Naive thymus-derived CD8-positive, alpha-beta T cell (primary cell): ENCODE data around the gene INSIG2. TPM values are rescaled to one million over a fixed set of nuclear protein-coding genes. Genes with fewer than 3 reads are reported as not detected.
A peak's percentile ranks its signal among the peaks of the same experiment; 100 is the strongest.

Experiments
- ATAC-seq, 2 donors: fragments of 150-1000 bp; cut with Tn5 transposase in 1 of 2; sonication (Bioruptor Pico), chemical (Tn5 transposase) in 1 of 2; 1 replicate in 1 of 2; 2 replicates in 1 of 2; pipeline ENCODE4 v1.10.0; 2021; ENCODE audit warnings: mild to moderate bottlenecking in 2 of 2, moderate library complexity in 2 of 2
- POLR2A ChIA-PET: fragments of 350-600 bp; sonication (Branson Sonifier 250); formaldehyde crosslinking; loops from one replicate; lab custom pipeline; 2021; ENCODE audit warnings: antibody characterized with exemption; lab: Charles Lee
- DNase-seq, 10 donors: peaks; one replicate each; pipeline versions ENCODE4 v3.0.0 to v3.0.0-alpha.2; 2020 to 2022
- H3K27ac Mint-ChIP-seq, 10 donors: one replicate each; pipeline ENCODE4 v1.8.0; 2020 to 2022; ENCODE audit warnings: mild to moderate bottlenecking in 10 of 10, mixed read lengths in 10 of 10, moderate library complexity in 4 of 10, inconsistent platforms in 1 of 10
- H3K27me3 Mint-ChIP-seq, 5 donors: one replicate each; pipeline ENCODE4 v1.8.0; 2021 to 2022; ENCODE audit warnings: mixed read lengths in 5 of 5
- H3K36me3 Mint-ChIP-seq, 3 donors: one replicate each; pipeline ENCODE4 v1.8.0; 2020 to 2022; ENCODE audit warnings: mixed read lengths in 3 of 3, mild to moderate bottlenecking in 2 of 3, inconsistent platforms in 1 of 3
- H3K4me1 Mint-ChIP-seq, 4 donors: one replicate each; pipeline ENCODE4 v1.8.0; 2021 to 2022; ENCODE audit warnings: mixed read lengths in 4 of 4
- H3K4me3 Mint-ChIP-seq, 10 donors: one replicate each; pipeline ENCODE4 v1.8.0; 2020 to 2022; ENCODE audit warnings: mild to moderate bottlenecking in 10 of 10, mixed read lengths in 10 of 10, moderate library complexity in 6 of 10, inconsistent platforms in 1 of 10
- H3K9me3 Mint-ChIP-seq, 9 donors: one replicate each; pipeline ENCODE4 v1.8.0; 2020 to 2022; ENCODE audit warnings: mixed read lengths in 9 of 9, mild to moderate bottlenecking in 3 of 9, inconsistent platforms in 1 of 9, moderate library complexity in 1 of 9
- polyA plus RNA-seq, 3 donors: library from polyadenylated mRNA; unstranded; fragments of 300-500 nt; fragmentation: Illumina TruSeq; gene quantifications; one replicate each; pipeline ENCODE4 v1.2.3, GENCODE V29; 2021
- total RNA-seq, 8 experiments: library from RNA in 2 of 8; stranded (reverse) in 2 of 8; gene quantifications; one replicate each; pipeline ENCODE4 v1.2.3 and lab custom pipeline; 2021 to 2026

The INSIG2 gene
- total and polyA plus RNA-seq, 5 experiments from 2014 or later: 21.7 to 28.2 (median 24.0) TPM

DNA sequence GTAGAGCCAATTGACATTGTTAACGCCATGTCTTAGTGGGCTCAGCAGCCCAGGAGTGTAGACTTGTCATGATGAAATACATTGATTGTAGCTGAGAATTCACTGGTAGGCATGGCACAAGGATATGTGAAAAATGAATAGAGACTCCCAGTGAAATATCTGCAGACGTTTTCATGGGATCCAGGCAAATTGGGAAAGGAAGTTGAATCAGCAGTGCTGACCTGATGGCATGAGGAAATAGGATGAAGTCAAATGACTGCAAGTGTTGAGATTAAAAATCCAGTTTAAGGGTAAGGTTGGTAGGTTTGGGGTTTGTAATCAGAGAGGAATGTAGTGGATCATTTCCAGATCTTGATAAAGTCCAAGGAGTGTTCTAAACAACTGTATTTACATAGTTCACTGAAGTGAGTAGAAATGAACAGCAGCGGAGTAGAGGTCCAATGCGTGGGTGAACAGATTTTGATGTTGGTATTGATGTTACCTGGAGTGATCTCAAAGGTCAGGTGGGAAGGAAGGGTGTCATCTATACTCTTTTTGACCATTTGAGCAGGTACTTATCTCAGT, 24.6 kb downstream of the INSIG2 start:
- DNase-seq (no peak), ATAC-seq (no peak)
- Mint-ChIP-seq H3K9me3 (no peaks in the 10 kb centered on the region), H3K4me1 (peaks cover 0 to 8% (median 3%) of the 10 kb centered on the region in 4 donors), H3K4me3 (no peak overlapping the region), H3K27ac (peak overlapping the region in 1 of 10 donors; percentile 4), H3K36me3 (peaks cover 7 to 37% (median 24%) of the 10 kb centered on the region in 3 donors), H3K27me3 (no peaks in the 10 kb centered on the region)
- POLR2A ChIA-PET: no interaction called here

DNA sequence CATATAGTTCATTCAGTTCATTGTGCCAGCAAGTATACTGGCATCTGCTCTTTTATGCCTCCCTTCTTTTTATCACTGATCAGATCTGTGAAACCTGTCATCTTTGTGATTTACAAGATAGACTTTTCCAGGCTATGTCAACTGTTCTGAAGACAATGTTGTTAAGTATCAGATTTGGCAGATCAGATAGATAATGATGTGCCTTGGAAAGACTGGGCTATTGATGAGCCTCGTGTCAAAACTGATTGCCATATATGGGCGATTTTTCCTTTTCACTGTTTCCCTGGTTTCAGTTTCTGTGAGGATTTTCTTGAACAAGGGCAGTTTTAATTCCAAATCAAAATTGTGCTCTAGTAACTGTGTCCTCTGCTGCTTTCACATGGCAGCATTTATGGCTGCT, 26.6 kb downstream of the INSIG2 start:
- DNase-seq (no peak), ATAC-seq (no peak)
- POLR2A ChIA-PET: no interaction called here
- Mint-ChIP-seq H3K4me3 (no peak overlapping the region), H3K36me3 (peaks cover 7 to 23% (median 14%) of the 10 kb centered on the region in 3 donors), H3K27me3 (no peaks in the 10 kb centered on the region), H3K27ac (peak overlapping the region in 2 of 10 donors; percentile 0 to 5), H3K9me3 (no peaks in the 10 kb centered on the region), H3K4me1 (peaks cover 0 to 6% (median 3%) of the 10 kb centered on the region in 4 donors)

DNA sequence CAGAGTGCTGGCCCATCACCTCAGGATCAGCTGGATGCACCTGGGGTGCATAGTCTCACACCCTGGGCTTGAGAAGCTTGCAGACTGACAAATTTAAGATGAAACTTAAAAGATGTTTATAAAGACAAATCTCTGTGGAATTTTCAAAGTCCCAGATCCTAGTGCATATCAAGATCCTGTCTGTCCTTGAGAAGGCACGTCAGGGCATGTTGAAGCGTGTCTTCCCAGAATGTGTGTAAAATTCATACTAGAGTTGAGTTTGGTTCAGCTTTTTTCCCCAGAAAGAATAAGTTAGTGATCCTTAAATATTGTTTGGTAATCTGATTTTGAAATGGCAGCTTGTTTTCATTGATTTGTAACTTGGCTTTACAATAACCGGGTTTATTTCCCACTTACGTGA, 27.5 kb downstream of the INSIG2 start:
- H3K9me3 Mint-ChIP-seq: no peaks in the 10 kb centered on the region
- no peak for DNase-seq
- no peak for ATAC-seq
- H3K4me3 Mint-ChIP-seq: no peak overlapping the region
- no peaks in the 10 kb centered on the region for H3K27me3 Mint-ChIP-seq
- POLR2A ChIA-PET: no interaction called here
- peaks cover 0 to 6% (median 3%) of the 10 kb centered on the region in 4 donors for H3K4me1 Mint-ChIP-seq
- H3K27ac Mint-ChIP-seq: peak overlapping the region in 1 of 10 donors; percentile 50
- peaks cover 7 to 18% (median 9%) of the 10 kb centered on the region in 3 donors for H3K36me3 Mint-ChIP-seq

DNA sequence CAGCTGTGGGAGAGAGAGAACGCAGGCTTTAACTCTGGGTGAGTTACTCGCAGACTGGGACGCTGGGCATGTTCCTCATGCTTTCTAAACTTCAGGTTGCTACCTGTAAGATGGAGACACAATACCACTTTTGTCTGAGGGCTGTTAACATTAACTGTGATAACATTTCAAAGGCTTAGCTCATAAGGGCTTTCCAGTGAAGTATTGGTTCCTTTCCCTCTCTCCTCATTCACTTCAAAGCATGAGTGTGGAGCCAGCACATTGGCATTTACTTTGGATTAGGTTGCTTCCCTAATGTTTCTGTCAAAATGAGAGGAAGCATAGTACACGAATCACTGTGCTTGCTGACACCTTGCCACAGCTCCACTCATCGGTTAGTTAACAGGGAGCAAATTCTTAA, 30.2 kb downstream of the INSIG2 start:
- POLR2A ChIA-PET: no interaction called here
- ATAC-seq: no peak
- H3K27me3 Mint-ChIP-seq: no peaks in the 10 kb centered on the region
- no peaks in the 10 kb centered on the region for H3K9me3 Mint-ChIP-seq
- no peak for DNase-seq
- no peak overlapping the region for H3K4me3 Mint-ChIP-seq
- H3K4me1 Mint-ChIP-seq: peaks cover 0 to 7% (median 1%) of the 10 kb centered on the region in 4 donors
- peak overlapping the region in 1 of 10 donors; percentile 32 for H3K27ac Mint-ChIP-seq
- no peaks in the 10 kb centered on the region for H3K36me3 Mint-ChIP-seq

DNA sequence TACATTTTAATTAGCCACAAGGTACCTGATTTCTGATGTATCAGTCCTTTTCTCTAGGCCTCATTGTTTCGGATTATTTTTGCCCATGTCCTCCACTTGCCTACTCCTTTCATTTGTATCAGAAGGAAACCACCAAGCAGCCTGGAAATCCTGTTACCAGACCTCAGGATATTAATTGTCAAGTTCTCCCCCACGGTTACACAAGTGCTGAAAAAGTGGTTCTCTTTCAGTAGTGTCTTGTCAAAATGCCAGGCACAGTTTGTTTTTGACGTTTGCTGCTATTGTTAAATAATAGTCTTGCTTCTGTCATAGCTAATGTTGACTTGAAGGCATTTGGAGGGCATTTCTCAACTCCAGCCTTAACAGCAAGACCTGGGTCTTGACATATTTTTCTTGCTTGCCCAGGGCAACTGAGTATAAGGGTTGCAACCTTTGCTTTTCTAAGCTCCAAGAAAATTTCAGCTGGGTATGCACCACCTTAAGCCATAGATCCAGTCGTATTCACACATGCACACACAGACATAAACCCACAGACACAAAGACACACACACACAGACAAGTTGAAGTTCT, 31.0 kb downstream of the INSIG2 start:
- H3K27me3 Mint-ChIP-seq: no peaks in the 10 kb centered on the region
- H3K4me3 Mint-ChIP-seq: no peak overlapping the region
- peaks cover 0 to 7% (median 1%) of the 10 kb centered on the region in 4 donors for H3K4me1 Mint-ChIP-seq
- DNase-seq: no peak
- H3K36me3 Mint-ChIP-seq: no peaks in the 10 kb centered on the region
- no peaks in the 10 kb centered on the region for H3K9me3 Mint-ChIP-seq
- ATAC-seq: no peak
- POLR2A ChIA-PET: no interaction called here
- H3K27ac Mint-ChIP-seq: peak overlapping the region in 1 of 10 donors; percentile 32

DNA sequence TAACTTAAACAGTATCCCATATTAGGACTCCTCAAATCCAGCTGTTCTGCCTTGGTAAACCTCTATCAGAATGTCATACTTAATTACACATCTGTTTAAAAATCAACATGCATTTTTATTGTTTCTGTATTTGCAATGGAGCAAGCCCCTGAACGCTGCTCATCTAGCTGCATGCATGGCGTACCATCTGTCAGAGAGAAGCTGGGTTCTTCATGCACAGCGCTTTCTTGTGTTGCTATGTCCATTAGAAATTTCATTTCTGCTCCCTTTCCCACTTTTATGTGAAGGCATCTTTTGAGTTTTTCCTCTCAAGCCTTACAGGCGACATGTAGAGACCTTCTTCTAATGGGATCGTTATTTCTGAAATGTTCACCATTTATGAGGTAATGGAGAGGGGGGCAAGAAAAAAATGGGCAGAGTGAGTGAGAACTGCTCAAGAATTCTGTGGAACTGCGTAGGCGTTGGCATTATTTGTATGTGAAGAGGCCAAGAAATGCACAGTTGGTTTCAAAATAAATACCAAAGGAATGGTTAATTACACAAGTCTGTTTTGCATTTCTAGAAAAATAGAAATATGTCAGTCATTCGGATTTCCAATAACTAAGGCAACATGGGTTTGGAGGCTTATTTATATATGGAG, 31.6 kb downstream of the INSIG2 start:
- Mint-ChIP-seq H3K36me3 (no peaks in the 10 kb centered on the region), H3K4me3 (no peak overlapping the region), H3K27me3 (no peaks in the 10 kb centered on the region), H3K9me3 (no peaks in the 10 kb centered on the region), H3K4me1 (peaks cover 0 to 7% (median 1%) of the 10 kb centered on the region in 4 donors), H3K27ac (no peak overlapping the region)
- DNase-seq (no peak), ATAC-seq (no peak)
- POLR2A ChIA-PET: no interaction called here

DNA sequence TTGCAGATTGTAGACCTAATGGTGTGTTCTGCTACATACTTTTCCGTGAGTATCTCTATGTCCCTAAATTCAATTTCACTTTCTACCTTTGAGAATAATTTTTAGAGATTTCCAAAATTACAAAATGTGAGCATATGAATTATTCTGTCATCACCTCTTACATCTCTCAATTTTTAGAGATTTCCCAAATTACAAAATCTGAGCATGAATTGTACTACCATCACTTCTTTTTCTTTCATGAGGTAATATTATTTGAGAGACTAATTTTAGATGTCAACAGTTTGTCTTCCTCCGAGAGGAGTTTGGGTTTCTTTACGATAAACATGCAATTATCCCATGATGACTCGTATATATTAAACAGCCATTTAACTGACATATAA, 32.1 kb downstream of the INSIG2 start:
- Mint-ChIP-seq H3K4me1 (peaks cover 0 to 7% (median 1%) of the 10 kb centered on the region in 4 donors), H3K27me3 (no peaks in the 10 kb centered on the region), H3K27ac (no peak overlapping the region), H3K36me3 (no peaks in the 10 kb centered on the region), H3K9me3 (no peaks in the 10 kb centered on the region), H3K4me3 (no peak overlapping the region)
- POLR2A ChIA-PET: no interaction called here
- no peak for DNase-seq
- no peak for ATAC-seq

DNA sequence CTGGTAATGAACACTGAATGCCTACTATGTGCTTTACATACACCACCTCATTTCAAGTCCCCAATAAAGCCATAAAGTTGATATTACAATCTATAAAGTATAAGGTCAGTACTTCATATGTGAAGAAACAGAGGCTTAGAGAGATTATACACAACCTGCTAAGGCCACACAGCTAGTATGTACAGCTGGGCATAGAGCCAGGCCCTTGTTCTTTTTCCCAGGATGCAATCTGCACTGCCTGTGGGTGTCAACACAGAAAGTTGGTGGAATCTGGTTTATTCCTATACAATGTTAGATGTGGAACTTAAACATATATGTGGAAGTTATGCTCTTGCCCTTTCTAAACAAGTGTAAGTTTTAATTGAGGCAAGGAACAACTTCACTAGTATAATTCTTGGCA, 32.8 kb downstream of the INSIG2 start:
- POLR2A ChIA-PET: no interaction called here
- DNase-seq: no peak
- no peaks in the 10 kb centered on the region for H3K36me3 Mint-ChIP-seq
- H3K27me3 Mint-ChIP-seq: peaks cover 0 to 6% (median 0%) of the 10 kb centered on the region in 5 donors
- peaks cover 0 to 7% (median 1%) of the 10 kb centered on the region in 4 donors for H3K4me1 Mint-ChIP-seq
- ATAC-seq: no peak
- no peak overlapping the region for H3K27ac Mint-ChIP-seq
- no peaks in the 10 kb centered on the region for H3K9me3 Mint-ChIP-seq
- no peak overlapping the region for H3K4me3 Mint-ChIP-seq

DNA sequence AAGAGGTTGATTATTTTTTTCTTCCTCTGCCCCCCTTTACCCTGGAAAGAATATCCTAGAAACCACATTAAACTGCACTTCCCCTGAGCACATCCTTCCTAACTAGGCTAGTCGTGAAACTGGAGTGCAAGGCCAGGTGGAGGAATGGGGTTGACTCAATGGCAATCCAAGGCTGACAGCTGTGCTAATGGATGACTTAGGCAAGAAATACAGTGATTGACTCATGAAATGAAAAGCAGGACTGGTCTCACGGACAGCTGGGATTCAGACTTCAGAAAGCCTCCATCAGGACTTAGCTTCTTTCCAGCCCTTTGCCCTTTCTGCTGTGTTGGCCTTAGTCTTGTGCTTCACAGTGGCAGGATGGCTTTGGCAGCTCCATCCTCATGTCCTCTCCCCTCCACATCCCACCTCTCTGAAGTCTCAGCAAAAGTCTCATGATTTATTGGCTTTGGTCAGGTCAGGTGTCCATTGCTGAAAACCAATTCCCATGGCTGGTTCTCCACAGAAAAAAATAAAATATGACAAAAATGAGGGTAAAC, 33.8 kb downstream of the INSIG2 start:
- H3K9me3 Mint-ChIP-seq: no peaks in the 10 kb centered on the region
- no peak overlapping the region for H3K4me3 Mint-ChIP-seq
- no peak overlapping the region for H3K27ac Mint-ChIP-seq
- H3K4me1 Mint-ChIP-seq: peaks cover 0 to 7% (median 1%) of the 10 kb centered on the region in 4 donors
- H3K36me3 Mint-ChIP-seq: no peaks in the 10 kb centered on the region
- POLR2A ChIA-PET: no interaction called here
- no peak for ATAC-seq
- no peak for DNase-seq
- peaks cover 4 to 15% (median 6%) of the 10 kb centered on the region in 5 donors for H3K27me3 Mint-ChIP-seq

DNA sequence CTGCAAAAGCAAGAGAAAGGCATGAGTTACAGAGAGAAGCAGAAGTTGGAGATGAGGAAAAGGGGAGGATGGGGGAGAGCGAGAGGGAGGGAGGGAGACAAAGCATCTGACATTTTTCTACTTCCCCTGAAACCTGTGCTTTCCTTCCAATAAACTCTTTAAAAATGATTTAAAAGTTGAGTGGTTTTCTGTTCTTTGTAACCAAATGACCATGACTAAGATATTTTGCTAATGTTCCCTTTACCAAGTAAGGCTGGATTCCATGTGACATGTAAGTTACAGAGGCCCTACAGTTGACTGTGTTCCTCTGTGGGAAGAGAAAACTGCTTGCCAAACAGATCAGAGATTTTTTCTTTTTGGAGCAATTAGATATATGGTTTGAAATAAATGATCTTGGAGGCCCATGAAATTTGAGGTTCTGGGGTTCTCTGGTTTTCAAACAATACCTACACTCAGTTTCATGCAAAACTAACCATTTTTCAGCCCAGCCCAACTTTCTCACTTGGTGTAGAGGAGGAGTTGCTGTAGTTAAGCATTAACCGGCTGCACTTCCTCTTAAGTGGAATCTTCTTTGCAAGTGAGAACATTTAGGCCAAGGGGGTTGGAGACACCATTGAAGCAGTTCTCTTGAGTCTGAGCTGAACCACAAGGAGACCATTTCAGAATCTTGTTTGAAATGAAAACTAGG, 34.5 kb downstream of the INSIG2 start:
- H3K4me1 Mint-ChIP-seq: peaks cover 0 to 7% (median 0%) of the 10 kb centered on the region in 4 donors
- H3K4me3 Mint-ChIP-seq: no peak overlapping the region
- POLR2A ChIA-PET: no interaction called here
- no peaks in the 10 kb centered on the region for H3K9me3 Mint-ChIP-seq
- H3K27ac Mint-ChIP-seq: no peak overlapping the region
- peaks cover 8 to 22% (median 10%) of the 10 kb centered on the region in 5 donors for H3K27me3 Mint-ChIP-seq
- ATAC-seq (no peak), DNase-seq (no peak)
- H3K36me3 Mint-ChIP-seq: no peaks in the 10 kb centered on the region

DNA sequence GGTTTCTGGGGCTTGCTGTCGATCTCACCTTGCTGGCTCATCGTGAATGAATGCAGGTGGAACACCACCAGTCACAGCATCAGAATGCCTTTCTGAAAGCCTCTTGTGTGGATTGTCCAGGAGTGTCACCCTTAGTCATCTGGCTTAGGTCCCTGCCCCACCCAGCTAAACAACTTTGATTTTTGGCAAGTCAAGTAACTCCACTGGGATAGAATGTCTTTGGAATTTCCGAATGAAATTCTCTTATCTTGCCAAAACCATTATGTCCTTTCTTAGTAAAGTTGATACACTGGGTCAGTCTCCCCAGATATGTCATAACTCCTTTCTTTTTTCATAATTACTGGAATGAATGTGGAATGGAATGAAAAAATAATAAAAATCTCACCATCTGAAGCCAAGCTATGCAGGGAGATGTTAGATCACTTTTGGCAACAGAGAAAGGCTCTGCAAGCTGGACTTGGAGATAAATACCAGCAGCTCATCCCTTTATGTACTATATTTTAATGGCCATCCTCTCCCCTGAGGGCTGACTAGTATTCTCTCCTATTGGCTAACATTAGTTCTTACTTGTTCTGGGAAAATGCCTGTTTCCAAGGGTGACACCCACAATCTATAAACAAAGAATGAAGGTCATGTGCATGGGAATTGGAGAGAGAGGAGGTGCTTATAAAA, 35.4 kb downstream of the INSIG2 start:
- no peak for ATAC-seq
- H3K27me3 Mint-ChIP-seq: peaks cover 15 to 32% (median 17%) of the 10 kb centered on the region in 5 donors
- H3K27ac Mint-ChIP-seq: no peak overlapping the region
- POLR2A ChIA-PET: no interaction called here
- peaks cover 0 to 7% (median 0%) of the 10 kb centered on the region in 4 donors for H3K4me1 Mint-ChIP-seq
- H3K36me3 Mint-ChIP-seq: no peaks in the 10 kb centered on the region
- no peaks in the 10 kb centered on the region for H3K9me3 Mint-ChIP-seq
- DNase-seq: no peak
- no peak overlapping the region for H3K4me3 Mint-ChIP-seq

DNA sequence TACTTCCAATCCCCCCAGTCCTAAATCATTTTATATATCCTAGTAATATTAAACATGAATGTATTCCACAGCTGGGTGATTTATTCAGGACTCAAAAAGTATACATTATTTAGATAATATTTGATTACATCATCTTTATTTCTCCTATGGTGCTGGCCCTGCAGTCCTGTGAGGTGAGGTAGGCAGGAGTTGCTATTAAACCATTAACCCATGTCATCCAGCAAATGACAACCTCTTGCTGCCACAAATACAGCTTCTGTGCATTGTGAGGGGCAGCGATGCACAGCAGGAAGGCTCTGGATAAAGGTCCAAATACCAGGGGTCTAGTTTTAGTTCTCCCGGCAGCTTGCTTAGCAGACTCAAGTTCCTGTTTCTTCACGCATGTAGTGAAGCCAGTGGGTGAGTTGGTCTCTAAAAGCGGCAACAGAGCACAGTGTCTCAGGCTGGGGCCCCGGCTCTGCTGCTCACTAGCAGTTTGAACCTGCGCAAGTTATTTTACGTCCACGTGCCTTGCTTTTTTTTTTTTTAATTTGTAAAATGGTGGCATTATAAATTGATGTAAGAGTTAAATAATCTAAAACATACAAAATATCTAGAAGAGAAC, 36.1 kb downstream of the INSIG2 start:
- ATAC-seq (no peak), DNase-seq (no peak)
- H3K27me3 Mint-ChIP-seq: peaks cover 18 to 39% (median 23%) of the 10 kb centered on the region in 5 donors
- no peak overlapping the region for H3K4me3 Mint-ChIP-seq
- H3K9me3 Mint-ChIP-seq: no peaks in the 10 kb centered on the region
- H3K4me1 Mint-ChIP-seq: peaks cover 0 to 7% (median 0%) of the 10 kb centered on the region in 4 donors
- POLR2A ChIA-PET: no interaction called here
- no peak overlapping the region for H3K27ac Mint-ChIP-seq
- H3K36me3 Mint-ChIP-seq: peaks cover 0 to 2% (median 0%) of the 10 kb centered on the region in 3 donors
